Common myeloid progenitor, CD34-positive (primary cell): ENCODE data around the gene TYRO3.

Source experiments
- CTCF ChIA-PET: fragments of 350-600 bp; sonication (Branson Sonifier 250); formaldehyde crosslinking; loops from one replicate; lab custom pipeline; 2021; ENCODE audit warnings: antibody characterized with exemption; lab: Charles Lee
- POLR2A ChIA-PET: fragments of 350-600 bp; sonication (Branson Sonifier 250); formaldehyde crosslinking; loops from one replicate; lab custom pipeline; 2021; ENCODE audit warnings: antibody characterized with exemption; lab: Charles Lee
- DNase-seq, 3 donors: peaks; one replicate each; pipeline versions ENCODE4 v3.0.0 to v3.0.0-alpha.2; 2013
- H3K27ac ChIP-seq, 2 experiments: 1 replicate in 1 of 2; 2 replicates in 1 of 2; pipeline ENCODE4 v1.7.0; 2013; ENCODE audit warnings: inconsistent platforms in 2 of 2, low read length in 2 of 2, mild to moderate bottlenecking in 2 of 2, low read depth in 1 of 2, moderate library complexity in 1 of 2; ENCODE audit not compliant: severe bottlenecking in 2 of 2, insufficient read depth in 1 of 2, poor library complexity in 1 of 2
- H3K27me3 ChIP-seq, 5 experiments: replicated peaks in 2 of 5; 1 replicate in 3 of 5; 2 replicates in 2 of 5; pipeline versions ENCODE4 v1.6.1 to v1.7.0; 2013; ENCODE audit warnings: low read length in 4 of 5, mild to moderate bottlenecking in 2 of 5, moderate library complexity in 2 of 5, inconsistent platforms in 1 of 5; ENCODE audit not compliant: insufficient read depth in 5 of 5, control insufficient read depth in 4 of 5
- H3K36me3 ChIP-seq, 4 experiments: 1 replicate in 2 of 4; 2 replicates in 2 of 4; pipeline versions ENCODE4 v1.6.1 to v1.7.0; 2013; ENCODE audit warnings: low read length in 3 of 4, control low read depth in 1 of 4, mild to moderate bottlenecking in 1 of 4; ENCODE audit not compliant: control insufficient read depth in 4 of 4, insufficient read depth in 4 of 4
- H3K4me1 ChIP-seq, 4 experiments: 1 replicate in 3 of 4; 2 replicates in 1 of 4; pipeline versions ENCODE4 v1.6.1 to v1.7.1; 2013; ENCODE audit warnings: low read length in 3 of 4, mild to moderate bottlenecking in 3 of 4, control low read depth in 1 of 4, inconsistent platforms in 1 of 4, moderate library complexity in 1 of 4; ENCODE audit not compliant: control insufficient read depth in 4 of 4, insufficient read depth in 4 of 4; ENCODE audit errors: control extremely low read depth in 1 of 4
- H3K4me3 ChIP-seq, 7 experiments: 1 replicate in 4 of 7; 2 replicates in 3 of 7; pipeline versions ENCODE4 v1.5.1 to v1.7.0; 2013; ENCODE audit warnings: mild to moderate bottlenecking in 7 of 7, low read length in 6 of 7, moderate library complexity in 6 of 7, inconsistent platforms in 2 of 7, low read depth in 2 of 7, control low read depth in 1 of 7; ENCODE audit not compliant: insufficient read depth in 4 of 7, control insufficient read depth in 1 of 7; ENCODE audit errors: extremely low read depth in 1 of 7
- H3K9me3 ChIP-seq, 5 experiments: 1 replicate in 4 of 5; 2 replicates in 1 of 5; pipeline versions ENCODE4 v1.6.1 to v1.7.1; 2013; ENCODE audit warnings: low read length in 4 of 5, mild to moderate bottlenecking in 2 of 5, inconsistent platforms in 1 of 5, low read depth in 1 of 5, moderate library complexity in 1 of 5; ENCODE audit not compliant: control insufficient read depth in 4 of 5, insufficient read depth in 2 of 5; ENCODE audit errors: control extremely low read depth in 1 of 5
- WGBS: methylation state at CpG from one replicate; pipeline ENCODE4 v1.1.5; 2013; ENCODE audit not compliant: insufficient coverage; 5-methylcytosine and 5-hydroxymethylcytosine counted together

The TYRO3 gene

DNA sequence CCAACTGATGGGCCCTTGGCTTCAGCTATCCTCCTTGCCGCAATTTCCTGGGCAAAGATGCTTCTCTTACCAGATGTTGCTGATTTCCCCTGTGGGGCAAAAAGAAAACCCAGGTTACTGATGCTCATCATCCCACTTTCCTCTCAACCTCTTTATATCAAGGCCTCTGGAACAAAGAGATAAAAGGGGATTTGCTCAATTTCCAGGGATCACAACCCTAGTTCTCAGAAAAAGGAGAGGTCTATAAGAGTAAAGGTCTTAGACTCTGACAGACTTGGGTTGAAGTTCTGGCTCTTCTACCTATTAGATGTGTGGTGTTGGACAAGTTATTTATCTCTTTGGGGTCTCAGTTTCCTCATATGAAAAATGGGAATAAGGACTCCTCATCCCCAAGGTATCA, 23.5 kb upstream of the TYRO3 start:
- WGBS: 100% methylated on average over 1 of the region's 1 CpG
- ChIA-PET POLR2A (no interaction called here), CTCF (no interaction called here)

GRCh38 chr15:41536866-41537265, 22.1 kb upstream of the TYRO3 start:
- 97% methylated on average over 10 of the region's 11 CpGs for WGBS
- no peak for DNase-seq

More for the DNA sequence above, 23.5 kb upstream of the TYRO3 start:
- no peaks in the 10 kb centered on the region for H3K9me3 ChIP-seq
- no peak overlapping the region for H3K4me3 ChIP-seq
- DNase-seq: no peak
- no peak overlapping the region for H3K27ac ChIP-seq
- peaks cover 0 to 5% (median under 1%) of the 10 kb centered on the region in 4 experiments for H3K4me1 ChIP-seq
- H3K36me3 ChIP-seq: peaks cover 10 to 47% (median 32%) of the 10 kb centered on the region in 4 experiments
- H3K27me3 ChIP-seq: no peaks in the 10 kb centered on the region

GRCh38 chr15:41543521-41543870, 15.5 kb upstream of the TYRO3 start:
- Histone ChIP-seq H3K36me3 (no peaks in the 10 kb centered on the region), H3K4me1 (peaks cover 3 to 11% (median 5%) of the 10 kb centered on the region in 4 experiments), H3K9me3 (no peaks in the 10 kb centered on the region), H3K27ac (peak overlapping the region; percentile 72 to 88), H3K4me3 (peak overlapping the region; percentile 91 to 99 (median 96)), H3K27me3 (no peaks in the 10 kb centered on the region)
- WGBS: 0% methylated on average over 5 of the region's 8 CpGs
- DNase-seq: no peak
- POLR2A ChIA-PET: interaction anchor here (1.3 kb wide), 1 partner anchor 41 kb away, joined by 3 read pairs; no protein-coding TSS in a partner anchor
- CTCF ChIA-PET: interaction anchor here (0.6 to 1.2 kb wide), 3 partner anchors 14 to 27 kb away, joined by 3 to 6 read pairs (median 4); no protein-coding TSS in a partner anchor

More at GRCh38 chr15:41536866-41537265, 22.1 kb upstream of the TYRO3 start:
- no peak overlapping the region for H3K4me3 ChIP-seq
- ChIA-PET CTCF (no interaction called here), POLR2A (no interaction called here)
- no peaks in the 10 kb centered on the region for H3K4me1 ChIP-seq
- H3K9me3 ChIP-seq: no peaks in the 10 kb centered on the region
- H3K27me3 ChIP-seq: no peaks in the 10 kb centered on the region
- H3K27ac ChIP-seq: no peak overlapping the region
- H3K36me3 ChIP-seq: peaks cover 10 to 39% (median 28%) of the 10 kb centered on the region in 4 experiments

DNA sequence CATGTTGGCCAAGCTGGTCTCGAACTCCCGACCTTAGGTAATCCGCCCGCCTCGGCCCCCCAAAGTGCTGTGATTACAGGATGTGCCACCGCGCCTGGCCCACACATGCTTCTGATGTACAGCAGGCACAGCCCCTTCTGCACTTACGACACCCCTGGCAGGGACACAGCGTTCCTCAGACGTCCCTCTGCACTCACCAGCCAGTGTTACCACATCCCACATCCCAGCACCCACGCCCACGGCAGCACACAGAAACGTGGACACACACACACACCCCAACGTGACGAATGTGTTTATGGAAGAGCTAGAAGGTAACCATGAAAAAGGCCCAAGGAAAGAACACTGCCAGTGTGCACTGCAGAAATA, 14.4 kb upstream of the TYRO3 start:
- CTCF ChIA-PET: interaction anchor here (1.0 to 1.2 kb wide), 3 partner anchors 13 to 161 kb away, joined by 3 to 6 read pairs (median 4); no protein-coding TSS in a partner anchor
- H3K4me3 ChIP-seq: peak overlapping the region in 2 of 7 experiments; percentile 92 to 99

GRCh38 chr15:41545218-41545617, 13.8 kb upstream of the TYRO3 start:
- H3K4me1 ChIP-seq: peaks cover 3 to 11% (median 5%) of the 10 kb centered on the region in 4 experiments
- POLR2A ChIA-PET: no interaction called here
- DNase-seq: no peak
- H3K27ac ChIP-seq: no peak overlapping the region
- 98% methylated on average over 3 of the region's 3 CpGs for WGBS
- CTCF ChIA-PET: interaction anchor here (2.2 kb wide), 1 partner anchor 12 kb away, joined by 14 read pairs; no protein-coding TSS in a partner anchor
- no peaks in the 10 kb centered on the region for H3K27me3 ChIP-seq
- H3K4me3 ChIP-seq: no peak overlapping the region
- H3K9me3 ChIP-seq: no peaks in the 10 kb centered on the region
- no peaks in the 10 kb centered on the region for H3K36me3 ChIP-seq

More for the DNA sequence above, 14.4 kb upstream of the TYRO3 start:
- 97% methylated on average over 7 of the region's 15 CpGs for WGBS
- Histone ChIP-seq H3K4me1 (peaks cover 3 to 11% (median 5%) of the 10 kb centered on the region in 4 experiments), H3K9me3 (no peaks in the 10 kb centered on the region), H3K36me3 (no peaks in the 10 kb centered on the region), H3K27me3 (no peaks in the 10 kb centered on the region), H3K27ac (no peak overlapping the region)
- DNase-seq: peak in 2 of 3 donors; percentile 20 to 33
- POLR2A ChIA-PET: interaction anchor here (0.6 to 1.3 kb wide), 3 partner anchors 42 to 1039 kb away, joined by 3 read pairs; partner anchors contain the start of gene MGA

GRCh38 chr15:41546851-41547786, 11.9 kb upstream of the TYRO3 start:
- POLR2A ChIA-PET: no interaction called here

More at GRCh38 chr15:41546851-41547786, 11.9 kb upstream of the TYRO3 start:
- 92% methylated on average over 6 of the region's 13 CpGs for WGBS
- no peaks in the 10 kb centered on the region for H3K27me3 ChIP-seq
- DNase-seq: peak in 1 of 3 donors; percentile 18
- H3K9me3 ChIP-seq: no peaks in the 10 kb centered on the region
- no peaks in the 10 kb centered on the region for H3K36me3 ChIP-seq
- peaks cover 3 to 11% (median 5%) of the 10 kb centered on the region in 4 experiments for H3K4me1 ChIP-seq
- no peak overlapping the region for H3K27ac ChIP-seq
- no peak overlapping the region for H3K4me3 ChIP-seq
- CTCF ChIA-PET: interaction anchor here (2.2 kb wide), 1 partner anchor 10 kb away, joined by 14 read pairs; no protein-coding TSS in a partner anchor
